Lung microvascular endothelial cell (primary cell): ENCODE data around the gene LRRC27. TPM values are rescaled to one million over a fixed set of nuclear protein-coding genes. Genes with fewer than 3 reads are reported as not detected.
"Not testable (repeated sequence)": the region's sequence is repeated elsewhere in the genome, so short reads cannot be mapped to it uniquely, and the experiment has no call there.

ENCODE experiments used
- DNase-seq, 2 donors: peaks; one replicate each; pipeline versions ENCODE4 v3.0.0 to v3.0.0-alpha.2; 2010; ENCODE audit warnings: low read depth in 2 of 2
- total RNA-seq: library from RNA; depleted of rRNA; stranded (reverse); fragments of >200 nt; gene quantifications from 2 replicates; pipeline ENCODE4 v1.2.1, GENCODE V29; 2014

LRRC27 gene
- total RNA-seq, 1 donor from 2014 or later = 6.2 TPM

GRCh38 chr10:132337854-132338253, 5.9 kb downstream of the LRRC27 start:
- DNase-seq = not testable (repeated sequence)

GRCh38 chr10:132338876-132339275, 6.9 kb downstream of the LRRC27 start:
- no peak for DNase-seq

GRCh38 chr10:132339276-132339675, 7.3 kb downstream of the LRRC27 start:
- no peak for DNase-seq

- no peak for DNase-seq
Observed at GRCh38 chr10:132341017-132341416, 9.0 kb downstream of the LRRC27 start.

- no peak for DNase-seq
Observed at GRCh38 chr10:132341781-132342180, 9.8 kb downstream of the LRRC27 start.

GRCh38 chr10:132342553-132342952, 10.6 kb downstream of the LRRC27 start:
- no peak for DNase-seq

- DNase-seq = no peak
Observed at GRCh38 chr10:132344386-132344785, 12.4 kb downstream of the LRRC27 start.

- no peak for DNase-seq
Observed at GRCh38 chr10:132345345-132345744, 13.4 kb downstream of the LRRC27 start.

GRCh38 chr10:132346806-132347205, 14.8 kb downstream of the LRRC27 start:
- no peak for DNase-seq

GRCh38 chr10:132347211-132347930, 15.4 kb downstream of the LRRC27 start:
- no peak for DNase-seq

- DNase-seq = no peak
Observed at GRCh38 chr10:132347931-132348267, 15.9 kb downstream of the LRRC27 start.

- no peak for DNase-seq
Observed at GRCh38 chr10:132349766-132350165, 17.8 kb downstream of the LRRC27 start.

- DNase-seq = no peak
Observed at GRCh38 chr10:132350391-132350790, 18.4 kb downstream of the LRRC27 start.

GRCh38 chr10:132350946-132351345, 19.0 kb downstream of the LRRC27 start:
- DNase-seq = no peak

GRCh38 chr10:132351611-132352010, 19.6 kb downstream of the LRRC27 start:
- no peak for DNase-seq

GRCh38 chr10:132352462-132353308, 20.7 kb downstream of the LRRC27 start:
- DNase-seq = peak; percentile 65 to 74

- DNase-seq = no peak
Observed at GRCh38 chr10:132353456-132354355, 21.7 kb downstream of the LRRC27 start.

- DNase-seq = no peak
Observed at GRCh38 chr10:132354356-132355094, 22.5 kb downstream of the LRRC27 start.

GRCh38 chr10:132355297-132355696, 23.3 kb downstream of the LRRC27 start:
- DNase-seq = no peak

GRCh38 chr10:132355754-132356153, 23.8 kb downstream of the LRRC27 start:
- no peak for DNase-seq

- no peak for DNase-seq
Observed at GRCh38 chr10:132356621-132357195, 24.7 kb downstream of the LRRC27 start.
